A549 (cell line): ENCODE results near the gene ARMC6.
"Not testable (repeated sequence)": the region's sequence is repeated elsewhere in the genome, so short reads cannot be mapped to it uniquely, and the experiment has no call there.

Experiments
- CTCF ChIP-seq: fragments of >200 bp; sonication (Bioruptor Twin); formaldehyde crosslinking; IDR thresholded peaks from 3 replicates; pipeline ENCODE4 v1.5.1; 2016
- POLR2A ChIP-seq: IDR thresholded peaks from 2 replicates; pipeline ENCODE4 v1.6.1; 2012; ENCODE audit warnings: mild to moderate bottlenecking, low read length

GRCh38 chr19:19102566-19102965, 69.2 kb downstream of the ARMC6 start:
- not testable (repeated sequence) for TF ChIP-seq CTCF, POLR2A
